Measurements from ENCODE around the gene ERBB4. TPM values are rescaled to one million over a fixed set of nuclear protein-coding genes. Genes with fewer than 3 reads are reported as not detected.

The ERBB4 gene
- total and polyA plus RNA-seq, 2 of the 8 experiments (the other 6 are each of a cell fraction or from before 2014, with no cell fraction given) = 0.34 to 1.3 TPM

- Histone ChIP-seq H3K4me3 (ENCODE audit: extremely low read depth in 1 of 4, insufficient read depth in 2 of 4, low read depth in 3 of 4, low read length in 4 of 4) (no peak overlapping the region), H3K9me3 (ENCODE audit: insufficient read depth in 2 of 2, low read depth in 1 of 2, low read length in 1 of 2) (no peaks in the 10 kb centered on the region), H3K4me1 (replicated peaks in 1 of 4; ENCODE audit: control insufficient read depth in 3 of 4, insufficient read depth in 4 of 4, low read length in 3 of 4) (no peaks in the 10 kb centered on the region), H3K14ac (ENCODE audit: insufficient read length) (no peak overlapping the region), H3K23me2 (ENCODE audit: low read depth, low read length) (no peaks in the 10 kb centered on the region), H4K5ac (ENCODE audit: insufficient read length, low read depth, low read length) (no peak overlapping the region), H2AK5ac (ENCODE audit: low read depth, low read length) (no peak overlapping the region), H3K4ac (replicated peaks; ENCODE audit: insufficient read length, low read depth, low read length) (no peak overlapping the region), H3K23ac (ENCODE audit: insufficient read length) (no peak overlapping the region), H4K20me1 (replicated peaks in 1 of 2; ENCODE audit: control insufficient read depth in 1 of 2, insufficient read depth in 2 of 2, low read length in 2 of 2) (no peaks in the 10 kb centered on the region), H3K36me3 (ENCODE audit: control insufficient read depth in 2 of 4, insufficient read depth in 4 of 4, low read length in 3 of 4) (no peaks in the 10 kb centered on the region), H3K18ac (ENCODE audit: extremely low read depth, low read length) (no peak overlapping the region), H3K79me1 (ENCODE audit: low read depth, low read length) (no peaks in the 10 kb centered on the region), H3K79me2 (ENCODE audit: control insufficient read depth in 1 of 2, insufficient read depth in 2 of 2, low read length in 2 of 2) (no peaks in the 10 kb centered on the region), H3K27ac (ENCODE audit: low read depth, low read length) (no peak overlapping the region), H3K56ac (replicated peaks; ENCODE audit: insufficient read length, low read depth, low read length) (no peak overlapping the region), H2BK5ac (ENCODE audit: low read depth, low read length) (no peak overlapping the region), H2BK20ac (ENCODE audit: low read length) (no peak overlapping the region), H3K9ac (replicated peaks in 1 of 4; ENCODE audit: extremely low read depth in 1 of 4, low read depth in 3 of 4, low read length in 3 of 4) (no peak overlapping the region), H4K8ac (ENCODE audit: extremely low read depth, insufficient read depth, low read length) (no peak overlapping the region), H3K27me3 (replicated peaks in 1 of 4; ENCODE audit: control insufficient read depth in 3 of 4, extremely low read depth in 1 of 4, insufficient read depth in 3 of 4, low read length in 3 of 4) (peaks cover 0 to 1% (median 0%) of the 10 kb centered on the region in 4 experiments; a peak in 1 of 7 replicates), H2BK120ac (replicated peaks; ENCODE audit: low read depth, low read length) (no peak overlapping the region), H2BK12ac (ENCODE audit: low read depth, low read length) (no peak overlapping the region), H2AFZ (ENCODE audit: low read length) (no peak overlapping the region), H3K4me2 (ENCODE audit: insufficient read depth in 1 of 2, low read depth in 2 of 2, low read length in 2 of 2) (no peak overlapping the region), H4K91ac (replicated peaks; ENCODE audit: insufficient read length, low read length) (no peak overlapping the region), H2BK15ac (ENCODE audit: low read length) (no peak overlapping the region)
- ChIA-PET CTCF (ENCODE audit: partially characterized antibody) (no interaction called here), POLR2A (ENCODE audit: partially characterized antibody) (no interaction called here)
- FAIRE-seq (no peak), DNase-seq (ENCODE audit: low read depth in 1 of 2, low spot score in 2 of 2) (no peak)
- TF ChIP-seq CBX5 (IDR thresholded peaks at IDR 0.05; ENCODE audit: low read depth, low read length) = no peak
- TF ChIP-seq CHD1 (IDR thresholded peaks at IDR 0.05; ENCODE audit: low read depth, low read length) = no peak
- TF ChIP-seq JUN (IDR thresholded peaks at IDR 0.05; ENCODE audit: low read depth, low read length) = no peak
- no peak for TF ChIP-seq BRCA1 (IDR thresholded peaks at IDR 0.05; ENCODE audit: low read depth, low read length)
- TF ChIP-seq TBP (IDR thresholded peaks at IDR 0.05; ENCODE audit: low read depth, low read length) = no peak
- TF ChIP-seq KDM5A (IDR thresholded peaks at IDR 0.05; ENCODE audit: low read length) = no peak
- TF ChIP-seq, protein P1, sequence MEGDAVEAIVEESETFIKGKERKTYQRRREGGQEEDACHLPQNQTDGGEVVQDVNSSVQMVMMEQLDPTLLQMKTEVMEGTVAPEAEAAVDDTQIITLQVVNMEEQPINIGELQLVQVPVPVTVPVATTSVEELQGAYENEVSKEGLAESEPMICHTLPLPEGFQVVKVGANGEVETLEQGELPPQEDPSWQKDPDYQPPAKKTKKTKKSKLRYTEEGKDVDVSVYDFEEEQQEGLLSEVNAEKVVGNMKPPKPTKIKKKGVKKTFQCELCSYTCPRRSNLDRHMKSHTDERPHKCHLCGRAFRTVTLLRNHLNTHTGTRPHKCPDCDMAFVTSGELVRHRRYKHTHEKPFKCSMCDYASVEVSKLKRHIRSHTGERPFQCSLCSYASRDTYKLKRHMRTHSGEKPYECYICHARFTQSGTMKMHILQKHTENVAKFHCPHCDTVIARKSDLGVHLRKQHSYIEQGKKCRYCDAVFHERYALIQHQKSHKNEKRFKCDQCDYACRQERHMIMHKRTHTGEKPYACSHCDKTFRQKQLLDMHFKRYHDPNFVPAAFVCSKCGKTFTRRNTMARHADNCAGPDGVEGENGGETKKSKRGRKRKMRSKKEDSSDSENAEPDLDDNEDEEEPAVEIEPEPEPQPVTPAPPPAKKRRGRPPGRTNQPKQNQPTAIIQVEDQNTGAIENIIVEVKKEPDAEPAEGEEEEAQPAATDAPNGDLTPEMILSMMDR (IDR thresholded peaks at IDR 0.05; ENCODE audit: control extremely low read depth in 1 of 3, insufficient read depth in 1 of 3, low read depth in 1 of 3, low read length in 3 of 3) = no peak
- TF ChIP-seq NRF1 (IDR thresholded peaks at IDR 0.05; ENCODE audit: low read depth, low read length) = no peak
- TF ChIP-seq YY1 (IDR thresholded peaks at IDR 0.05; ENCODE audit: low read depth, low read length) = no peak
- TF ChIP-seq TAF7 (optimal IDR thresholded peaks at IDR 0.05; ENCODE audit: borderline replicate concordance, low read depth, low read length) = no peak
- no peak for TF ChIP-seq EGR1 (IDR thresholded peaks at IDR 0.05; ENCODE audit: borderline replicate concordance, low read depth, low read length)
- TF ChIP-seq SRF (IDR thresholded peaks at IDR 0.05; ENCODE audit: low read depth, low read length) = no peak
- TF ChIP-seq SP4 (IDR thresholded peaks at IDR 0.05; ENCODE audit: low read length) = no peak
- no peak for TF ChIP-seq TCF12 (IDR thresholded peaks at IDR 0.05; ENCODE audit: low read depth, low read length)
- no peak for TF ChIP-seq SAP30 (IDR thresholded peaks at IDR 0.05; ENCODE audit: insufficient read depth, insufficient replicate concordance, low read length)
These were observed 439.6 kb downstream of the ERBB4 start for GRCh38 chr2:212098966-212099365.
